Loucy (cell line): Measurements from ENCODE around the gene GNAI1.

ENCODE experiments used
- H2AFZ ChIP-seq: fragments of 200-600 bp; sonication (generic); 2 replicates; pipeline ENCODE4 v1.6.0; 2016; ENCODE audit warnings: antibody characterized with exemption, mild to moderate bottlenecking, low read length, moderate library complexity
- H3F3A ChIP-seq: fragments of 200-600 bp; 2 replicates; pipeline ENCODE4 v1.6.0; 2016; ENCODE audit warnings: antibody characterized with exemption, low read depth, mild to moderate bottlenecking
- H3K27me3 ChIP-seq: fragments of 200-600 bp; sonication (generic); 2 replicates; pipeline ENCODE4 v1.6.1; 2014; ENCODE audit warnings: low read length, mild to moderate bottlenecking; ENCODE audit not compliant: insufficient read depth, poor library complexity, severe bottlenecking
- H3K36me3 ChIP-seq: fragments of 200-600 bp; sonication (generic); 2 replicates; pipeline ENCODE4 v1.6.1; 2016; ENCODE audit warnings: low read length; ENCODE audit not compliant: insufficient read depth
- H3K4me1 ChIP-seq: fragments of 200-600 bp; sonication (generic); 2 replicates; pipeline ENCODE4 v1.5.1; 2014; ENCODE audit warnings: low read length, mild to moderate bottlenecking; ENCODE audit not compliant: insufficient read depth, poor library complexity, severe bottlenecking
- H3K4me2 ChIP-seq: fragments of 200-600 bp; sonication (generic); 2 replicates; pipeline ENCODE4 v1.6.0; 2014; ENCODE audit warnings: antibody characterized with exemption, low read length, low read depth, mild to moderate bottlenecking; ENCODE audit not compliant: poor library complexity, severe bottlenecking
- H3K4me3 ChIP-seq: fragments of 200-600 bp; sonication (generic); 2 replicates; pipeline ENCODE4 v1.5.1; 2014; ENCODE audit warnings: low read length, mild to moderate bottlenecking, mixed read lengths; ENCODE audit not compliant: poor library complexity, severe bottlenecking
- H3K79me2 ChIP-seq: fragments of 200-600 bp; sonication (generic); 2 replicates; pipeline ENCODE4 v1.6.1; 2014; ENCODE audit warnings: low read length; ENCODE audit not compliant: insufficient read depth
- H3K9ac ChIP-seq: fragments of 200-600 bp; sonication (generic); 2 replicates; pipeline ENCODE4 v1.6.0; 2014; ENCODE audit warnings: mild to moderate bottlenecking, low read depth, low read length, moderate library complexity; ENCODE audit not compliant: poor library complexity, severe bottlenecking
- H3K9me2 ChIP-seq: fragments of 200-600 bp; sonication (generic); replicated peaks from 2 replicates; pipeline ENCODE4 v1.6.1; 2016; ENCODE audit warnings: low read depth, low read length, mixed read lengths
- H3K9me3 ChIP-seq: fragments of 200-600 bp; sonication (generic); 2 replicates; pipeline ENCODE4 v1.6.1; 2014; ENCODE audit warnings: mild to moderate bottlenecking, antibody characterized with exemption, low read length, low read depth; ENCODE audit not compliant: insufficient read depth
- H4K20me1 ChIP-seq: fragments of 200-600 bp; sonication (generic); 2 replicates; pipeline ENCODE4 v1.6.0; 2014; ENCODE audit warnings: antibody characterized with exemption, low read length, mild to moderate bottlenecking; ENCODE audit not compliant: insufficient read depth, poor library complexity, severe bottlenecking
- CTCF ChIP-seq: fragments of 200-600 bp; sonication (generic); conservative IDR thresholded peaks from 2 replicates; pipeline ENCODE4 v1.5.1; 2014; ENCODE audit warnings: mild to moderate bottlenecking, antibody characterized with exemption, low read length
- EZH2phosphoT487 ChIP-seq: fragments of 200-600 bp; IDR thresholded peaks from 2 replicates; pipeline ENCODE4 v1.6.1; 2018; ENCODE audit warnings: antibody characterized with exemption, mild to moderate bottlenecking, moderate library complexity, borderline replicate concordance

The GNAI1 gene

GRCh38 chr7:80175744-80176143, 41.1 kb downstream of the GNAI1 start:
- H3K27me3 ChIP-seq = no peaks in the 10 kb centered on the region
- no peaks in the 10 kb centered on the region for H3K9me3 ChIP-seq
- H3K4me2 ChIP-seq = peak overlapping the region; percentile 19
- H3K4me3 ChIP-seq = no peak overlapping the region
- H3K9ac ChIP-seq = peak overlapping the region; percentile 6
- H3K79me2 ChIP-seq = no peaks in the 10 kb centered on the region
- no peaks in the 10 kb centered on the region for H3K36me3 ChIP-seq
- no peak for TF ChIP-seq CTCF
- no peak for TF ChIP-seq EZH2phosphoT487
- no peaks in the 10 kb centered on the region for H3K9me2 ChIP-seq
- H2AFZ ChIP-seq = peak overlapping the region; percentile 72
- peaks cover 31% of the 10 kb centered on the region for H3K4me1 ChIP-seq
- H3F3A ChIP-seq = no peaks in the 10 kb centered on the region
- no peaks in the 10 kb centered on the region for H4K20me1 ChIP-seq

GRCh38 chr7:80181411-80181810, 46.8 kb downstream of the GNAI1 start:
- Histone ChIP-seq H4K20me1 (no peaks in the 10 kb centered on the region), H3K9me3 (no peaks in the 10 kb centered on the region), H3K27me3 (no peaks in the 10 kb centered on the region), H3K4me1 (peaks cover 23% of the 10 kb centered on the region), H3K4me2 (no peak overlapping the region), H3K9ac (no peak overlapping the region), H3K79me2 (no peaks in the 10 kb centered on the region), H3K9me2 (no peaks in the 10 kb centered on the region), H3K4me3 (no peak overlapping the region), H3F3A (no peaks in the 10 kb centered on the region), H2AFZ (no peak overlapping the region), H3K36me3 (no peaks in the 10 kb centered on the region)
- TF ChIP-seq EZH2phosphoT487 (no peak), CTCF (no peak)

GRCh38 chr7:80182630-80183276, 48.1 kb downstream of the GNAI1 start:
- no peak overlapping the region for H3K4me3 ChIP-seq
- H3K4me2 ChIP-seq = no peak overlapping the region
- H3K27me3 ChIP-seq = no peaks in the 10 kb centered on the region
- TF ChIP-seq EZH2phosphoT487 (no peak), CTCF (no peak)
- H2AFZ ChIP-seq = no peak overlapping the region
- no peaks in the 10 kb centered on the region for H3K79me2 ChIP-seq
- H3F3A ChIP-seq = no peaks in the 10 kb centered on the region
- no peaks in the 10 kb centered on the region for H3K9me2 ChIP-seq
- H3K4me1 ChIP-seq = peaks cover 20% of the 10 kb centered on the region
- no peak overlapping the region for H3K9ac ChIP-seq
- no peaks in the 10 kb centered on the region for H3K9me3 ChIP-seq
- H3K36me3 ChIP-seq = no peaks in the 10 kb centered on the region
- no peaks in the 10 kb centered on the region for H4K20me1 ChIP-seq
